ENCODE measurements around the gene VPS13D. TPM values are rescaled to one million over a fixed set of nuclear protein-coding genes. Genes with fewer than 3 reads are reported as not detected.

Gene VPS13D
- total RNA-seq, 1 experiment from 2014 or later: 30.7 TPM

GRCh38 chr1:12445257-12445656, 215.4 kb downstream of the VPS13D start:
- no peaks in the 10 kb centered on the region for H4K20me1 ChIP-seq (ENCODE audit: low read length)
- H3K4me2 ChIP-seq (ENCODE audit: low read length): no peak overlapping the region
- no peaks in the 10 kb centered on the region for H3K27me3 ChIP-seq (ENCODE audit: low read length)
- no peaks in the 10 kb centered on the region for H3K9me3 ChIP-seq (ENCODE audit: low read length)
- H2AFZ ChIP-seq (ENCODE audit: low read length): no peak overlapping the region
- DNase-seq (no peak), ATAC-seq (no peak)
- no peaks in the 10 kb centered on the region for H3K79me2 ChIP-seq (ENCODE audit: low read length)
- no peak overlapping the region for H3K9ac ChIP-seq (ENCODE audit: low read length)
- ChIA-PET CTCF (no interaction called here), POLR2A (ENCODE audit: unreplicated experiment) (no interaction called here)
- H3F3A ChIP-seq (ENCODE audit: low read length, unreplicated experiment): no peaks in the 10 kb centered on the region
- no peak overlapping the region for H3K4me3 ChIP-seq (ENCODE audit: low read length)
- intact Hi-C loops (cut with micrococcal nuclease): no loop called here
- BruUV-seq (replicated peaks): no TSS peak
- no peaks in the 10 kb centered on the region for H3K9me2 ChIP-seq (replicated peaks; ENCODE audit: low read length)
- TF ChIP-seq EZH2phosphoT487 (IDR thresholded peaks at IDR 0.05; ENCODE audit: borderline replicate concordance, low read length) (no peak), EZH2 (IDR thresholded peaks at IDR 0.05; ENCODE audit: low read length, unreplicated experiment) (no peak), CTCF (conservative IDR thresholded peaks at IDR 0.05; ENCODE audit: low read depth, low read length) (no peak)
- no peak overlapping the region for H3K27ac ChIP-seq (ENCODE audit: low read length)
- H3K36me3 ChIP-seq (ENCODE audit: low read depth, low read length): 0 out of 2 replicates have a peak, but pooled peaks cover 4% of the 10 kb centered on the region
- no peaks in the 10 kb centered on the region for H3K4me1 ChIP-seq (ENCODE audit: insufficient read depth, low read length)

- Histone ChIP-seq H3K27ac (ENCODE audit: low read length) (no peak overlapping the region), H3K79me2 (ENCODE audit: low read length) (no peaks in the 10 kb centered on the region), H3K9ac (ENCODE audit: low read length) (no peak overlapping the region), H3K36me3 (ENCODE audit: low read depth, low read length) (peaks cover 10% of the 10 kb centered on the region; the same call in 1 of the 2 replicates), H4K20me1 (ENCODE audit: low read length) (no peaks in the 10 kb centered on the region), H3K4me3 (ENCODE audit: low read length) (no peak overlapping the region), H3K9me2 (replicated peaks; ENCODE audit: low read length) (no peaks in the 10 kb centered on the region), H3K4me2 (ENCODE audit: low read length) (no peak overlapping the region), H3F3A (ENCODE audit: low read length, unreplicated experiment) (no peaks in the 10 kb centered on the region), H2AFZ (ENCODE audit: low read length) (no peak overlapping the region), H3K4me1 (ENCODE audit: insufficient read depth, low read length) (no peaks in the 10 kb centered on the region), H3K9me3 (ENCODE audit: low read length) (no peaks in the 10 kb centered on the region), H3K27me3 (ENCODE audit: low read length) (no peaks in the 10 kb centered on the region)
- ChIA-PET CTCF (no interaction called here), POLR2A (ENCODE audit: unreplicated experiment) (no interaction called here)
- intact Hi-C loops (cut with micrococcal nuclease): no loop called here
- BruUV-seq (replicated peaks): no TSS peak
- ATAC-seq (no peak), DNase-seq (no peak)
- TF ChIP-seq EZH2 (IDR thresholded peaks at IDR 0.05; ENCODE audit: low read length, unreplicated experiment) (no peak), EZH2phosphoT487 (IDR thresholded peaks at IDR 0.05; ENCODE audit: borderline replicate concordance, low read length) (no peak), CTCF (conservative IDR thresholded peaks at IDR 0.05; ENCODE audit: low read depth, low read length) (no peak)
Measured at GRCh38 chr1:12446593-12446992, 216.8 kb downstream of the VPS13D start.

GRCh38 chr1:12447307-12447706, 217.5 kb downstream of the VPS13D start:
- no TSS peak for BruUV-seq (replicated peaks)
- no peak overlapping the region for H3K4me2 ChIP-seq (ENCODE audit: low read length)

More at GRCh38 chr1:12447307-12447706, 217.5 kb downstream of the VPS13D start:
- TF ChIP-seq EZH2 (IDR thresholded peaks at IDR 0.05; ENCODE audit: low read length, unreplicated experiment) (no peak), CTCF (conservative IDR thresholded peaks at IDR 0.05; ENCODE audit: low read depth, low read length) (no peak), EZH2phosphoT487 (IDR thresholded peaks at IDR 0.05; ENCODE audit: borderline replicate concordance, low read length) (no peak)
- ChIA-PET POLR2A (ENCODE audit: unreplicated experiment) (no interaction called here), CTCF (no interaction called here)
- Histone ChIP-seq H3K4me3 (ENCODE audit: low read length) (no peak overlapping the region), H3K9me3 (ENCODE audit: low read length) (no peaks in the 10 kb centered on the region), H3F3A (ENCODE audit: low read length, unreplicated experiment) (no peaks in the 10 kb centered on the region), H3K36me3 (ENCODE audit: low read depth, low read length) (peaks cover 12% of the 10 kb centered on the region; the same call in 1 of the 2 replicates), H3K27ac (ENCODE audit: low read length) (no peak overlapping the region), H3K9me2 (replicated peaks; ENCODE audit: low read length) (no peaks in the 10 kb centered on the region), H3K4me1 (ENCODE audit: insufficient read depth, low read length) (no peaks in the 10 kb centered on the region), H2AFZ (ENCODE audit: low read length) (no peak overlapping the region), H3K27me3 (ENCODE audit: low read length) (no peaks in the 10 kb centered on the region), H4K20me1 (ENCODE audit: low read length) (no peaks in the 10 kb centered on the region), H3K9ac (ENCODE audit: low read length) (no peak overlapping the region), H3K79me2 (ENCODE audit: low read length) (no peaks in the 10 kb centered on the region)
- DNase-seq (no peak), ATAC-seq (no peak)
- intact Hi-C loops (cut with micrococcal nuclease): no loop called here

Data from PC-3 (cell line).